HEK293 (cell line): ENCODE results near the gene SINHCAF.

ENCODE experiments used
- CTCF ChIA-PET: fragments of 350-600 bp; formaldehyde crosslinking; extraction: SDS; loops from one replicate; lab custom pipeline; 2021; ENCODE audit warnings: antibody characterized with exemption; lab: Yijun Ruan, JAX
- POLR2A ChIA-PET: fragments of 300-600 bp; formaldehyde crosslinking; extraction: SDS; loops from one replicate; lab custom pipeline; 2020; ENCODE audit warnings: antibody characterized with exemption, inconsistent platforms; lab: Yijun Ruan, JAX
- H3K27ac ChIP-seq: fragments of 200-500 bp; sonication (Bioruptor generic); 2 replicates; pipeline ENCODE4 v1.5.1; 2014; ENCODE audit warnings: low read depth, low read length, control low read depth, inconsistent platforms; ENCODE audit errors: extremely low read depth
- H3K36me3 ChIP-seq, 2 experiments: fragments of 200-500 bp in 1 of 2; sonication (Bioruptor generic) in 1 of 2; 1 replicate in 1 of 2; 2 replicates in 1 of 2; pipeline ENCODE4 v1.5.1; 2014 to 2017; ENCODE audit warnings: inconsistent platforms in 2 of 2, low read length in 2 of 2; ENCODE audit not compliant: control insufficient read depth in 2 of 2, insufficient read depth in 1 of 2
- H3K4me1 ChIP-seq: fragments of 200-500 bp; sonication (Bioruptor generic); 2 replicates; pipeline ENCODE4 v1.5.1; 2014; ENCODE audit warnings: mild to moderate bottlenecking, low read length, inconsistent platforms; ENCODE audit not compliant: control insufficient read depth, insufficient read depth
- H3K4me3 ChIP-seq: 2 replicates; pipeline ENCODE4 v1.5.1; 2011; ENCODE audit warnings: low read depth, mild to moderate bottlenecking, control low read depth, low read length, moderate library complexity
- H3K9me3 ChIP-seq: fragments of 200-500 bp; sonication (Bioruptor generic); 2 replicates; pipeline ENCODE4 v1.5.1; 2014; ENCODE audit warnings: low read depth, low read length, inconsistent platforms; ENCODE audit not compliant: control insufficient read depth, insufficient read depth
- BCL11A ChIP-seq: fragments of 450-650 bp; formaldehyde crosslinking; IDR thresholded peaks from 2 replicates; pipeline ENCODE4 v1.5.1; 2016; ENCODE audit warnings: low read depth, missing biosample characterization, missing genetic modification characterization
- OVOL3 ChIP-seq: fragments of 450-650 bp; formaldehyde crosslinking; IDR thresholded peaks from 2 replicates; pipeline ENCODE4 v1.5.1; 2016; ENCODE audit warnings: missing biosample characterization, missing genetic modification characterization
- PRDM1 ChIP-seq: fragments of 450-650 bp; formaldehyde crosslinking; IDR thresholded peaks from 2 replicates; pipeline ENCODE4; 2016; ENCODE audit warnings: missing biosample characterization, missing genetic modification characterization
- SETDB1 ChIP-seq: IDR thresholded peaks from one replicate; pipeline ENCODE4 v1.6.1; 2017; ENCODE audit warnings: mild to moderate bottlenecking, low read length, moderate library complexity, mixed read lengths; ENCODE audit not compliant: insufficient read length
- YY1 ChIP-seq: fragments of 450-650 bp; formaldehyde crosslinking; IDR thresholded peaks from 2 replicates; pipeline ENCODE4 v1.5.1; 2018; ENCODE audit warnings: missing biosample characterization, missing genetic modification characterization
- YY2 ChIP-seq: fragments of 450-650 bp; formaldehyde crosslinking; IDR thresholded peaks from 2 replicates; pipeline ENCODE4 v1.5.1; 2016; ENCODE audit warnings: missing biosample characterization, missing genetic modification characterization
- ZBTB7A ChIP-seq: fragments of 450-650 bp; formaldehyde crosslinking; IDR thresholded peaks from 2 replicates; pipeline ENCODE4 v1.5.1; 2016; ENCODE audit warnings: low read depth, missing biosample characterization, missing genetic modification characterization
- ZEB2 ChIP-seq: fragments of 450-650 bp; formaldehyde crosslinking; IDR thresholded peaks from 2 replicates; pipeline ENCODE4 v1.5.1; 2016; ENCODE audit warnings: missing biosample characterization, missing genetic modification characterization
- ZIC2 ChIP-seq: fragments of 450-650 bp; formaldehyde crosslinking; IDR thresholded peaks from 2 replicates; pipeline ENCODE4 v1.5.1; 2016; ENCODE audit warnings: missing biosample characterization, missing genetic modification characterization
- ZNF138 ChIP-seq: fragments of 450-650 bp; formaldehyde crosslinking; IDR thresholded peaks from 2 replicates; pipeline ENCODE4 v1.5.1; 2016; ENCODE audit warnings: missing biosample characterization, missing genetic modification characterization, borderline replicate concordance
- ZNF223 ChIP-seq: fragments of 450-650 bp; formaldehyde crosslinking; IDR thresholded peaks from 2 replicates; pipeline ENCODE4 v1.5.1; 2016; ENCODE audit warnings: missing biosample characterization, missing genetic modification characterization
- ZNF274 ChIP-seq, 2 experiments: fragments of 200-500 bp in 1 of 2; fragments of 450-650 bp in 1 of 2; sonication (Bioruptor generic) in 1 of 2; formaldehyde crosslinking in 1 of 2; IDR thresholded peaks; 2 replicates each; pipeline versions ENCODE4 v1.5.1 to v1.6.1; 2014 to 2016; ENCODE audit warnings: borderline replicate concordance in 1 of 2, inconsistent platforms in 1 of 2, low read length in 1 of 2, missing biosample characterization in 1 of 2, missing genetic modification characterization in 1 of 2
- ZNF394 ChIP-seq: fragments of 450-650 bp; formaldehyde crosslinking; IDR thresholded peaks from 2 replicates; pipeline ENCODE4 v1.5.1; 2016; ENCODE audit warnings: missing biosample characterization, missing genetic modification characterization, mild to moderate bottlenecking, moderate library complexity, borderline replicate concordance
- ZNF433 ChIP-seq: fragments of 450-650 bp; formaldehyde crosslinking; IDR thresholded peaks from 2 replicates; pipeline ENCODE4 v1.5.1; 2016; ENCODE audit warnings: missing biosample characterization, missing genetic modification characterization, low read depth
- ZNF560 ChIP-seq: fragments of 450-650 bp; formaldehyde crosslinking; IDR thresholded peaks from 2 replicates; pipeline ENCODE4 v1.5.1; 2017; ENCODE audit warnings: missing biosample characterization, missing genetic modification characterization, borderline replicate concordance
- TF ChIP-seq, protein P1 (sequence below): fragments of 450-650 bp; formaldehyde crosslinking; IDR thresholded peaks from 2 replicates; pipeline ENCODE4 v1.5.1; 2016; ENCODE audit warnings: missing biosample characterization, missing genetic modification characterization
- TF ChIP-seq, protein P2 (sequence below): fragments of 450-650 bp; formaldehyde crosslinking; IDR thresholded peaks from 2 replicates; pipeline ENCODE4 v1.5.1; 2016; ENCODE audit warnings: missing biosample characterization, missing genetic modification characterization, low read depth
- TF ChIP-seq, protein P3 (sequence below): fragments of 450-650 bp; IDR thresholded peaks from 2 replicates; pipeline ENCODE4 v1.5.1; 2018; ENCODE audit warnings: missing biosample characterization, missing genetic modification characterization
- TF ChIP-seq, protein P4 (sequence below): fragments of 450-650 bp; formaldehyde crosslinking; IDR thresholded peaks from 2 replicates; pipeline ENCODE4 v1.5.1; 2016; ENCODE audit warnings: missing biosample characterization, missing genetic modification characterization
- TF ChIP-seq, protein P5 (sequence below): fragments of 450-650 bp; formaldehyde crosslinking; IDR thresholded peaks from 2 replicates; pipeline ENCODE4 v1.5.1; 2016; ENCODE audit warnings: missing biosample characterization, missing genetic modification characterization, low read depth
- TF ChIP-seq, protein P6 (sequence below): fragments of 450-650 bp; formaldehyde crosslinking; IDR thresholded peaks from 2 replicates; pipeline ENCODE4 v1.5.1; 2016; ENCODE audit warnings: missing biosample characterization, missing genetic modification characterization

The SINHCAF gene

DNA sequence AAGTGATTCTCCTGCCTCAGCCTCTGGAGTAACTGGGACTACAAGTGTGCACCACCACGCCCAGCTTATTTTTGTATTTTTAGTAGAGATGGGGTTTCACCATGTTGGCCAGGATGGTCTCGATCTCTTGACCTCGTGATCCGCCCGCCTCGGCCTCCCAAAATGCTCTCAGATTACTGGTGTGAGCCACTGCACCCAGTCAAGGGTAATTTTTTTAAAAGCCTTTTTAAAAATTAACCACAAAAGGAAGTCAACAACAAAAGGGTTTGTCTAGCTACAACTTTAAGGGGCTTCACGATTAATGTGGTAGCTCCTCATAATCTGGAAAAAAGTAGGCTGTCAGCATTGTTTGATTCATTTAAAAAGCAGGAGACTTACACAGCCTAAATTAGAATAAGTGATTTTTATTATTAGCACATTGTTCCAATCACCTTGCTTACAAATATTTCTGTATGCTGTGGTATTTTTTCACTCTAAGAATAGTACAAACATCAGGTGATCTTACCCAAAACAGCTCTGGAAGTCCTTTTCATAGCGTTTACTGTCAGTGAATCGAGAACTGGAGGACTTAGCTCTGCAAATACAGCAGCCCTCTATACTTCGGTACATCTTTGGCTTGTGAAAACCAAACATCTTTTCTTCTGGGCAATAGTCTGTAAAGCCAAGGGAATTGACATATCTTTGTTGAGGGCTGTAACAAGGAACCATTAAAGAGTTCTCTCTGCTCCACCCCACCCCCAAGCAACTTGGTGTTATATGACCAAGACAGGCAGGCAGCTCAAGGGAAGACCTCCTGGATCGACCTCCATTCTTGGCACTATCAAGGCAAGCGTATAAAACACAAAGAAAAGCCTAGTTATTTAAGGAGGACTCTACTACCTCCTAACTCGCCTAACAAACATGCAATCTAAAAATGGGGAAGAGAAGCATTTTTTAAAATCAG is 28.1 kb downstream of the SINHCAF start (continued):
- TF ChIP-seq, protein P1, sequence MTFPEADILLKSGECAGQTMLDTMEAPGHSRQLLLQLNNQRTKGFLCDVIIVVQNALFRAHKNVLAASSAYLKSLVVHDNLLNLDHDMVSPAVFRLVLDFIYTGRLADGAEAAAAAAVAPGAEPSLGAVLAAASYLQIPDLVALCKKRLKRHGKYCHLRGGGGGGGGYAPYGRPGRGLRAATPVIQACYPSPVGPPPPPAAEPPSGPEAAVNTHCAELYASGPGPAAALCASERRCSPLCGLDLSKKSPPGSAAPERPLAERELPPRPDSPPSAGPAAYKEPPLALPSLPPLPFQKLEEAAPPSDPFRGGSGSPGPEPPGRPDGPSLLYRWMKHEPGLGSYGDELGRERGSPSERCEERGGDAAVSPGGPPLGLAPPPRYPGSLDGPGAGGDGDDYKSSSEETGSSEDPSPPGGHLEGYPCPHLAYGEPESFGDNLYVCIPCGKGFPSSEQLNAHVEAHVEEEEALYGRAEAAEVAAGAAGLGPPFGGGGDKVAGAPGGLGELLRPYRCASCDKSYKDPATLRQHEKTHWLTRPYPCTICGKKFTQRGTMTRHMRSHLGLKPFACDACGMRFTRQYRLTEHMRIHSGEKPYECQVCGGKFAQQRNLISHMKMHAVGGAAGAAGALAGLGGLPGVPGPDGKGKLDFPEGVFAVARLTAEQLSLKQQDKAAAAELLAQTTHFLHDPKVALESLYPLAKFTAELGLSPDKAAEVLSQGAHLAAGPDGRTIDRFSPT (tag by site-specific recombination): no peak

DNA sequence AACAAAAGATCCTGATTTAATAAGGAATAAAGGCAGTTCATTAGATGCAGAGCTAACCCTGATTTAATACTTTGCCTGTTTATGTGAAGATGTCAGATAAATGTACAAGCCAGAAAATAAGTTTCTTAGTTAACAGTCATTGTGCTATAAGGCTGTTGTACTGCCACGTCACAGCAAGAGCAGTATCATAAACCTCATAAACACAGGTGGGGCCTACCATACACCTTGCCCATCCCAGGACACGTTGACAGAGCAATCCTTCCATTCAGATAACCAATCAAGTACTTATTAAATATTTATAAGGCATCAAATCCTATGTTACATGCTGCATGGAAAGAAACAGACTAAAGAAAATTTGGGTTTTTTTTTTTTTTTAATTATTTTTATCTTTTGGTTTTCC is 36.5 kb downstream of the SINHCAF start:
- POLR2A ChIA-PET: interaction anchor here (0.6 kb wide), 2 partner anchors 27 to 120 kb away, joined by 3 read pairs; no protein-coding TSS in a partner anchor
- H3K27ac ChIP-seq: no peak overlapping the region
- H3K4me1 ChIP-seq: no peaks in the 10 kb centered on the region
- TF ChIP-seq, protein P2, sequence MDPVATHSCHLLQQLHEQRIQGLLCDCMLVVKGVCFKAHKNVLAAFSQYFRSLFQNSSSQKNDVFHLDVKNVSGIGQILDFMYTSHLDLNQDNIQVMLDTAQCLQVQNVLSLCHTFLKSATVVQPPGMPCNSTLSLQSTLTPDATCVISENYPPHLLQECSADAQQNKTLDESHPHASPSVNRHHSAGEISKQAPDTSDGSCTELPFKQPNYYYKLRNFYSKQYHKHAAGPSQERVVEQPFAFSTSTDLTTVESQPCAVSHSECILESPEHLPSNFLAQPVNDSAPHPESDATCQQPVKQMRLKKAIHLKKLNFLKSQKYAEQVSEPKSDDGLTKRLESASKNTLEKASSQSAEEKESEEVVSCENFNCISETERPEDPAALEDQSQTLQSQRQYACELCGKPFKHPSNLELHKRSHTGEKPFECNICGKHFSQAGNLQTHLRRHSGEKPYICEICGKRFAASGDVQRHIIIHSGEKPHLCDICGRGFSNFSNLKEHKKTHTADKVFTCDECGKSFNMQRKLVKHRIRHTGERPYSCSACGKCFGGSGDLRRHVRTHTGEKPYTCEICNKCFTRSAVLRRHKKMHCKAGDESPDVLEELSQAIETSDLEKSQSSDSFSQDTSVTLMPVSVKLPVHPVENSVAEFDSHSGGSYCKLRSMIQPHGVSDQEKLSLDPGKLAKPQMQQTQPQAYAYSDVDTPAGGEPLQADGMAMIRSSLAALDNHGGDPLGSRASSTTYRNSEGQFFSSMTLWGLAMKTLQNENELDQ: no peak
- TF ChIP-seq OVOL3 (tag by site-specific recombination) (no peak), ZBTB7A (tag by site-specific recombination) (no peak), SETDB1 (no peak), ZNF560 (no peak), BCL11A (no peak), ZEB2 (no peak), ZNF223 (tag by site-specific recombination) (no peak), ZNF138 (no peak), YY2 (tag by site-specific recombination) (no peak), ZNF274 (IDR thresholded peaks at IDR 0.05; ENCODE audit: low read length) (no peak), ZNF274 (tag by site-specific recombination; IDR thresholded peaks at IDR 0.05; ENCODE audit: borderline replicate concordance) (no peak), YY1 (no peak), PRDM1 (tag by site-specific recombination) (no peak), ZNF433 (no peak), ZIC2 (tag by site-specific recombination) (no peak), ZNF394 (tag by site-specific recombination) (no peak)
- TF ChIP-seq, protein P3, sequence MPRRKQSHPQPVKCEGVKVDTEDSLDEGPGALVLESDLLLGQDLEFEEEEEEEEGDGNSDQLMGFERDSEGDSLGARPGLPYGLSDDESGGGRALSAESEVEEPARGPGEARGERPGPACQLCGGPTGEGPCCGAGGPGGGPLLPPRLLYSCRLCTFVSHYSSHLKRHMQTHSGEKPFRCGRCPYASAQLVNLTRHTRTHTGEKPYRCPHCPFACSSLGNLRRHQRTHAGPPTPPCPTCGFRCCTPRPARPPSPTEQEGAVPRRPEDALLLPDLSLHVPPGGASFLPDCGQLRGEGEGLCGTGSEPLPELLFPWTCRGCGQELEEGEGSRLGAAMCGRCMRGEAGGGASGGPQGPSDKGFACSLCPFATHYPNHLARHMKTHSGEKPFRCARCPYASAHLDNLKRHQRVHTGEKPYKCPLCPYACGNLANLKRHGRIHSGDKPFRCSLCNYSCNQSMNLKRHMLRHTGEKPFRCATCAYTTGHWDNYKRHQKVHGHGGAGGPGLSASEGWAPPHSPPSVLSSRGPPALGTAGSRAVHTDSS (tag by site-specific recombination): no peak
- TF ChIP-seq, protein P4, sequence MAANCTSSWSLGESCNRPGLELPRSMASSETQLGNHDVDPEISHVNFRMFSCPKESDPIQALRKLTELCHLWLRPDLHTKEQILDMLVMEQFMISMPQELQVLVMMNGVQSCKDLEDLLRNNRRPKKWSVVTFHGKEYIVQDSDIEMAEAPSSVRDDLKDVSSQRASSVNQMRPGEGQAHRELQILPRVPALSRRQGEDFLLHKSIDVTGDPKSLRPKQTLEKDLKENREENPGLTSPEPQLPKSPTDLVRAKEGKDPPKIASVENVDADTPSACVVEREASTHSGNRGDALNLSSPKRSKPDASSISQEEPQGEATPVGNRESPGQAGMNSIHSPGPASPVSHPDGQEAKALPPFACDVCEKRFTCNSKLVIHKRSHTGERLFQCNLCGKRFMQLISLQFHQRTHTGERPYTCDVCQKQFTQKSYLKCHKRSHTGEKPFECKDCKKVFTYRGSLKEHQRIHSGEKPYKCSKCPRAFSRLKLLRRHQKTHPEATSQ (tag by site-specific recombination): no peak
- TF ChIP-seq, protein P5, sequence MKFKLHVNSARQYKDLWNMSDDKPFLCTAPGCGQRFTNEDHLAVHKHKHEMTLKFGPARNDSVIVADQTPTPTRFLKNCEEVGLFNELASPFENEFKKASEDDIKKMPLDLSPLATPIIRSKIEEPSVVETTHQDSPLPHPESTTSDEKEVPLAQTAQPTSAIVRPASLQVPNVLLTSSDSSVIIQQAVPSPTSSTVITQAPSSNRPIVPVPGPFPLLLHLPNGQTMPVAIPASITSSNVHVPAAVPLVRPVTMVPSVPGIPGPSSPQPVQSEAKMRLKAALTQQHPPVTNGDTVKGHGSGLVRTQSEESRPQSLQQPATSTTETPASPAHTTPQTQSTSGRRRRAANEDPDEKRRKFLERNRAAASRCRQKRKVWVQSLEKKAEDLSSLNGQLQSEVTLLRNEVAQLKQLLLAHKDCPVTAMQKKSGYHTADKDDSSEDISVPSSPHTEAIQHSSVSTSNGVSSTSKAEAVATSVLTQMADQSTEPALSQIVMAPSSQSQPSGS (tag by site-specific recombination): no peak
- TF ChIP-seq, protein P6, sequence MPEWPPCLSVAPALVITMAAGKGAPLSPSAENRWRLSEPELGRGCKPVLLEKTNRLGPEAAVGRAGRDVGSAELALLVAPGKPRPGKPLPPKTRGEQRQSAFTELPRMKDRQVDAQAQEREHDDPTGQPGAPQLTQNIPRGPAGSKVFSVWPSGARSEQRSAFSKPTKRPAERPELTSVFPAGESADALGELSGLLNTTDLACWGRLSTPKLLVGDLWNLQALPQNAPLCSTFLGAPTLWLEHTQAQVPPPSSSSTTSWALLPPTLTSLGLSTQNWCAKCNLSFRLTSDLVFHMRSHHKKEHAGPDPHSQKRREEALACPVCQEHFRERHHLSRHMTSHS (tag by site-specific recombination): no peak
- CTCF ChIA-PET: interaction anchor here (0.6 to 1.0 kb wide), 2 partner anchors 18 to 47 kb away, joined by 4 read pairs; no protein-coding TSS in a partner anchor
- no peak overlapping the region for H3K4me3 ChIP-seq
- H3K36me3 ChIP-seq: peaks cover 75 to 87% of the 10 kb centered on the region in 2 experiments
- H3K9me3 ChIP-seq: no peaks in the 10 kb centered on the region
